ENCODE results near the gene PLA2R1.

PLA2R1 gene

DNA sequence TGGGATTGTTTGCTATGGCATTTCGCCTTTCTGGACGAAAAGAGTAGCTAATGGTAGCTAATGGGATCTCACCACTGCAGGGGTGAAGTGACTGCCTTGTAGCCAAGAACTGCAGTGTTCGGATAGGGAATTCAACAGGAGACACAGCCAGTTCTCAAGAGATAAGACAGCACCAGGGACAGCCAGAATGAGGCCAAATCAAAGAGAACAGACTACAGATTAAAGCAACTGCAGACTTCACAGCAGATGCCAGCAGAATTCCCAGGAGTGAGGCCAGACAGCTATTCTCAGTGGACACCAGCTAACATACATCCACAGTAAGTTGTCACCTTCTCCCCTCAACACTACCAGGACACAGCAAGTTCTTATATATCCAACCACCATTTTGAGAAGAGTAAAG is 124.0 kb downstream of the PLA2R1 start:
- in situ Hi-C loops (cut with MboI; ENCODE audit: low sequenced_read_pairs): no loop called here

DNA sequence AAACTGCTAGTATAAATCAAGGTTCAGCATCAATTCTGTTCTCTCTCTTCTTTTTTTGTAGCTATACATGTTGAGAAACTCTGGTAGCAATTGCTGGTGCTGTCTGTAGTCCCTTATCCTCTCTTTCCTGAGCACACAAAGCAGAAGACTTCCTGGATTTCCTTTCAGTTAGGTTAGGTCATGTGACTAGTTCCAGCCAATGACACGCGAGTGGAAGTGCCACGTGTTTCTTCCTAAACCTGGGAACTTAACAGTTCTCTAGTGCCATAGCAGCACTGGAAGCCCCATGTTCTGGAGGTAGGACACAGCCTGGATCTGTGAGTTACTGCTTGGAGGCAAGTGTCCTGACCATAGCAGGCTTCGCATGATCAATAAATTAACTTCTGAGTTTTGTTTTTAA is 125.9 kb downstream of the PLA2R1 start:
- in situ Hi-C loops (cut with MboI; ENCODE audit: low sequenced_read_pairs): no loop called here

DNA sequence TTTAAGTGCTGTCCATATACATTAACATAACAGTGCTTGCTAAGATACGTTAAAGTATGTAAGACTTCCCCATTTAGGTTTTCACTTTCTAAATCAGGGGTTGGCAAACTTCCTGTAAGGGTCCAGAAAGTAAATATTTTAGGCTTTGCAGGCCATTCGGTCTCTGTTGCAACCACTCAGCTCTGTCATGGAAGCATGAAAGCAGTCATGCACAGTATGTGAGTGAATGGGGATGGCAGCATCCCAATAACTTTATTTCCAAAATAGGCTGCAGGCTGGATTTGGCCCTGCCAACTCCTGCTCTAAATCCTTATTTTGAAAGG is 128.7 kb downstream of the PLA2R1 start:
- in situ Hi-C loops (cut with MboI; ENCODE audit: low sequenced_read_pairs): no loop called here

DNA sequence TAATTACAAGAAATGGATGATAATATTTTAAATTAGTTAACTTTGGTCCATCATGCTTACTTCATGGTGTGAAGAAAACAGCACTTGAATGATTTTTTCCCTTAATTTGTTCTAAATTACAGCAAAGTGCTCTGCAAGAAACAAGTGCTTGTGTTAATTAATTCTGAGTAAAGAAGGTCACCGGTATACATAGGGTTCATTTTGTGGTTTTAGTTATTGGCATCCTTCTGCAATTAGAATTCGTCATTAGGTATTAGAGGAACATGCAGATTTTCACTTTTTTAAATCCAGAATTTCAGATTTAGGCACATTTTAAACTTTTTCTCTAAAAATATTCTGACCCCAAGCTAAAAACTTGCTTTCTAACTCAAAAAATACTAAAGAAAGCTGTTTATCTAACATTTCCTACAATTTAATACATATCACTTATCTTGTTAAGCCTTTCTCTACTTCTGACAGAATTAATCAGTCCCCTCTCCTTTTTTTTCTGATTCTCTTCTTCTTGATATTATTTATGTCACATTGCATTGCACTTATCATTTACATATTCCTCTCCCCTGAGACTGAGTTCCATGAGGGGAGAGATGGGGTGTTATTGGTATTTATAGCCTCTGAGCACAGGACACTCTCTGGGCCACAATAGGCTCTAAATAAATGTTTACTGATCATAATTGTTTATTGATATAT is 129.2 kb downstream of the PLA2R1 start:
- in situ Hi-C loops (cut with MboI; ENCODE audit: low sequenced_read_pairs): no loop called here

DNA sequence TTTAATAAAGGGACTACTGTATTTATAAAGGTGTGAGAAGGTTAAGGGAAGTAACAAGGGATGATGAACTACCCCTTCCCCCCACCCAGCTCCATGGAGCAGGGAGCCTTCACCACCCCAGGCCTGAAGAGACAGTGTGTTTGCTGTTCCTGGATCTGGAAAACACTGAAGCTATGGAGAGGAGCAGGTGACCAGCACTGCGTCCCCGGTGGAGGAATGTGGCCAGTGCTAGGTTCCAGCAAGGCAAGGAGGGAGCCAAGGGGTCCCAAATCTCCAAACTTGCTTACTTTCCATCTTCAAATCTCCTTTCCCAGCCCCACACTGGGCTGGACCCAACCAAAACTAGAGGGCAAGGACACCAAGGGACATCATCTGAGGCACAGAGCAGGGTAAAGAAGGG is 135.7 kb downstream of the PLA2R1 start:
- in situ Hi-C loops (cut with MboI; ENCODE audit: low sequenced_read_pairs): no loop called here

DNA sequence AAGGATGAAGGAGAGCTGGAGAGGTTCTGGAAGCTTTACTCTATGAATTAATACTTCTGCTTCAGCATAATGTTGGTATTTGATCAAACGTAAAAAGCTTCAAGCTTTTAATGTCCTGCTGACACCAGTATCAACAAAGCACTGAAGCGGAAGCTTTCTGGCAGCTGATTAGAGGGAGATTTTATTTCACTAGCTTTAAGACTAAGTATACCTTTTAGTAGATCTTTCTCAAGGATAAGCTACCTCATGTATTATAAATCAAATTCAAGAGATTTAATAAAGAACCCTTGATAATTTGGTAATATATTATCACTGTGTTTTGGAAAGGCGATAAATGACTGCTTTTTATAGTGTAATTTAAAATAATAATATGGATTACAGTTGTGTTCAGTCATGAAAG is 136.4 kb downstream of the PLA2R1 start:
- in situ Hi-C loops (cut with MboI; ENCODE audit: low sequenced_read_pairs): no loop called here

GRCh38 chr2:159922563-159922962 is 139.9 kb downstream of the PLA2R1 start:
- in situ Hi-C loops (cut with MboI; ENCODE audit: low sequenced_read_pairs): no loop called here

DNA sequence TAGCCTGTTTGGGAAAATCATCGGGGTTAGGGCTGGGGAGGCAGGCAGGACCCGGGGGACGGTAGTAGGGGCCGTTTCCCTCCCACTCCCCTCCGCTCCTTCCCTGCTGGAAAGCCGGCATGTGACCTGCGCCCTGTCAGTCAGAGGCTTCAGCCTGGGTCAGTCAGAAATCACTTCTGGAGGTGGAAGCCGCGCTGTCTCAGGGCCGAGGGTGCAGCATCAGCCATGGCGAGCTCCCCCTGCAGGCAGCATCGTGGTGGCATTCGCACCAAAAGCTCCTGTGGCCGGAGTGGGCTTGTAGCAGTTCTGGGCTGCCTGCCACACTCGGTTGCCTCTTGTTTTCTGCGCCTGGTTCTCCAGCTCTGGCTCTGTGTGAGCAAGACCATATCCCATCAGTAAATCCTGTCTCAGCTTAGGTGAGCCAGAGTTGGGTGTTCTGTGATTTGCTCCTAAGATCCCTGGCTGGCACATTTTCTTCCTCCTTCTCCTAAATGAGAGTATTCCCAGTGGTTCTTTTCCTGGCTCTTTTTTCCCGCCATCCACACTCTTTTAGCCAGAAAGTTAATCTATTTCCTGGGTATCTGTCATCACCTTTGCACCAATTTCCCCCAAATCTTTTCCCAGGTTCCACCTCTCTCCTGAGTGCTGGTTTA is 140.5 kb downstream of the PLA2R1 start:
- in situ Hi-C loops (cut with MboI; ENCODE audit: low sequenced_read_pairs): no loop called here

- in situ Hi-C loops (cut with MboI; ENCODE audit: low sequenced_read_pairs): no loop called here
These were observed 145.9 kb downstream of the PLA2R1 start for GRCh38 chr2:159916511-159916910.

GRCh38 chr2:159913900-159914299 is 148.5 kb downstream of the PLA2R1 start:
- in situ Hi-C loops (cut with MboI; ENCODE audit: low sequenced_read_pairs): no loop called here

- in situ Hi-C loops (cut with MboI; ENCODE audit: low sequenced_read_pairs): no loop called here
These were observed 149.8 kb downstream of the PLA2R1 start for GRCh38 chr2:159912580-159912979.

DNA sequence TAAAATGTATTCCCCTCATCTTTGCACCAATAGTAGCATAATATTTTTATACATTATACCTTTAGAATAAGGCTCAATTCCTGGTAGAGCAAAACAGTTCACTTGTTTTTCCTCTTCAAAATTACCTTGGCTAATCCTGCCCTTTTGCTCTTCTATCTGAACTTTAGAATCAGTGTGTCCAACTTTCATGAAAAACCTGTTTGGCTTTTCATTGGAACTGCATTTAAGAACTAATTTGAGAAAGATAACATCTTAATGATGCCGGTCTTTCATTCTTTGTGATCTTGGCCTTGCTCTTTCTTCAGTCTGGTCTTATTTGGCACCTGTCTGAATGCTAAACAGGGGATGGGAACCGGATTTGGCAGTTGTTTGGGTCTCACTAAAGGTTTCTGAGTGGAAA is 151.5 kb downstream of the PLA2R1 start:
- in situ Hi-C loops (cut with MboI; ENCODE audit: low sequenced_read_pairs): no loop called here

GRCh38 chr2:159908623-159909022 is 153.8 kb downstream of the PLA2R1 start:
- in situ Hi-C loops (cut with MboI; ENCODE audit: low sequenced_read_pairs): no loop called here

- in situ Hi-C loops (cut with MboI; ENCODE audit: low sequenced_read_pairs): no loop called here
These were observed 154.5 kb downstream of the PLA2R1 start for GRCh38 chr2:159907909-159908308.

- in situ Hi-C loops (cut with MboI; ENCODE audit: low sequenced_read_pairs): no loop called here
These were observed 156.3 kb downstream of the PLA2R1 start for GRCh38 chr2:159905926-159906714.

GRCh38 chr2:159904959-159905305 is 157.5 kb downstream of the PLA2R1 start:
- in situ Hi-C loops (cut with MboI; ENCODE audit: low sequenced_read_pairs): no loop called here

GRCh38 chr2:159904127-159904958 is 158.1 kb downstream of the PLA2R1 start, which contains the start of gene LY75:
Gene LY75 (minus strand): TSS chr2:159904756.
- in situ Hi-C loops (cut with MboI; ENCODE audit: low sequenced_read_pairs): no loop called here

DNA sequence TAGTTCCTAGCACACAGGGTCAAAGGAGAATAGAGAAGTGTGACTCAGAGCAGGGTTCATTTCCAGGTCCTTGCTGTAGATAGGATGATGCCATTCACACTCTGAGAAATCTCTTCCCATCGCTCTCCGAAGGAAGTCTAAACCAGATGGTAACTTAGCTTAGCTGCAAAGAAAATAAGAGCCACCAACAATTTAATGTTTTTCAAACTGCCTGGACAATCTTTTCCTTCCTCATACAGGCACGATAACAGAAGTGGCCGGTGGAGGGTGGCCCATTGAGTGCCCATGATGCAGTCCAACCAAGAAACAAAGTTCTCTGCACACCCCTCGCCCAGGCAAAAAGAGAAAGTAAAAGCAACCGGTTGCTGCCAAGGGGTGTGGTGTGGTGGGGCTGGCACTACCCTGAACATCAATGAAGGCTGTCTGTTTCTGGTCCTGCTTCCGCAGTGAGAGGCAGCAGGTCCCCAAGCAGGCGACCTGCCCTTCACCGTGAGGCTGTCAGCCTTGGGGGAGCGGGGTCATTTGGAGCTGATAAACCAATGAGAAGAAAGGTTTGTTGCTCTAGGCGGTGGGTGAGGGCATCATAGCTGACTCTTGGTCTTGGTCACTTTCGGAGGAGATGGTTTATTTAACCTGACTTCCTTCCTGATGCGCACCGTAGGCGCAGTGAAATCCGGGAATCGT is 158.8 kb downstream of the PLA2R1 start:
- in situ Hi-C loops (cut with MboI; ENCODE audit: low sequenced_read_pairs): no loop called here

DNA sequence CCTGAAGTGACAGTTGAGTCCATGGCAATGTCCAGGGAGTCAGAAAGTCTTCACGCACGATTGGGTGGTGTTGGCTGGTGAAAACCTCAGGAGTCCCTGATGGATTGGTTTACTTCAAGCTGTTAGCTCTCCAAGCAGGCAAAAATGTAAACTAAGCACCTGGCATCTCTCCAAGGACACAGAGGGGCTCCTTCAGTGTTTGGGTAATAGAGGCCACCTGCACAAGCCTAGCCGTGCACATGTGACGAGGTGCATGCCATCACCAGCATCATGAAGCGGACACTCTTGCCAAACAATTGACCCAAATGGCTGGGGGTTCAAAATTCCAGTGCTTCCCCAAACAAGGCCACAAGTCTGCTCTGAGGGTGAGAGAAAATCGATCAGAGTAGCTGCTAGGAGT is 159.7 kb downstream of the PLA2R1 start:
- in situ Hi-C loops (cut with MboI; ENCODE audit: low sequenced_read_pairs): no loop called here

GRCh38 chr2:159900343-159900742 is 162.1 kb downstream of the PLA2R1 start:
- in situ Hi-C loops (cut with MboI; ENCODE audit: low sequenced_read_pairs): no loop called here

DNA sequence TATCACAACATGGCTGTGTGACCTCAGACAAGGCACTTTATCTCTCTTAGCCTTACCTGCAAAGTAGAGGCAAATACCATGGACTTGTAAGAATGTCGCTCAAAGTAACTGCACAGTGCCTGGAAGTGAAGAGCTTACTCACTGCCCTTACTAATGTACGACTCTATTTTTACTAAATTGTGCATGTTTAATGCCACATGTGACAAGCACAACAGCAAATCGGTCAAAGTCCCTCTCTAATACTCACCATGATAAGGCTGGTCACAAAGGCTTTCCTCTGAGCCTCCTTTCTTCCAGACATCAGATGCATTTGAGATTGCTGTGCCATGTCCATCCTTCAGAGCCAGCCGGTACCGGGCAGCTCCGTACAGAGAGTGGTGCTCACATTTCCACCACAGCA is 164.0 kb downstream of the PLA2R1 start:
- in situ Hi-C loops (cut with MboI; ENCODE audit: low sequenced_read_pairs): no loop called here

All from hTERT RPE-1 (cell line).